ENCODE data around the gene RLIM.

The RLIM gene

DNA sequence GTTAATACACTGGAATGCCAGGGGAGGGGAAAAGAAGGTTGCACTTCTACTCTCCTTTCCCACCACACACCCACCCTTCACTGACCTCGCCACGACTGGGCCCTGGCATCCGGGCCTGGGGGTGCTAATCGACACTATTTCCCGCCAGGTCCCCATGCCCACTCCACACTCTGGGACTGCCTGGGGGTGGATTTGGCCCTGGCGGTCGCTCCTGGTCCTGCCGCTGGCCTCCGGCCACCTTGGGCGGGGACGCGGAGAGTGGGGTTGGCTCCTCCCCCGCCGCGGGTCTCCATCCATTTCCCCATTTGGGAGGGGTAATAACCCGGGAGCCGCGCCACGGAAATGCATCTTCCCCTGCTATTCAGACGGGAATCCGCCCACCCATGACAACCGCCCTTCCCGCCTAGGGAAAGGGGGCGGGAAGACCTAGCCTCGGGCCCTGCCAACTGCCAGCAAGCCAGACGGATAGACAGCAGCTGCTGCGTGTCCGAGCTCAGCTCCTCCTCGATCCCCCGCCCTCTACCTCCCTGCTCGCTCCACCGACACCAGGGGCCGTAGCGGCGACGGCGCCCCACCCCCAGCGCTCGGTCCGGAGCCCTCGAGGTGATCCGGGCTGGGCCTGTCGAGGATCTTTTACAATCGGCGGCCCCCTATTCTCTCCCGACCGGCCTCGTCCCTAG, 78.1 kb downstream of the RLIM start:
- DNase-seq, result peak; percentile 87

GRCh38 chrX:74535408-74536151, 78.8 kb downstream of the RLIM start:
- DNase-seq, result peak; percentile 63
